HG03175 (cell line): ENCODE measurements around the gene ASPDH.
"Not testable (repeated sequence)": the region's sequence is repeated elsewhere in the genome, so short reads cannot be mapped to it uniquely, and the experiment has no call there.

ENCODE experiments used
- ATAC-seq: cut with Tn5 transposase; IDR thresholded peaks from one replicate; pipeline ENCODE4 v1.9.1; 2021; ENCODE audit warnings: mild to moderate bottlenecking, moderate library complexity; ENCODE audit not compliant: unreplicated experiment

Gene ASPDH

GRCh38 chr19:50480281-50481111 lies 33.2 kb downstream of the ASPDH start:
- no peak for ATAC-seq

DNA sequence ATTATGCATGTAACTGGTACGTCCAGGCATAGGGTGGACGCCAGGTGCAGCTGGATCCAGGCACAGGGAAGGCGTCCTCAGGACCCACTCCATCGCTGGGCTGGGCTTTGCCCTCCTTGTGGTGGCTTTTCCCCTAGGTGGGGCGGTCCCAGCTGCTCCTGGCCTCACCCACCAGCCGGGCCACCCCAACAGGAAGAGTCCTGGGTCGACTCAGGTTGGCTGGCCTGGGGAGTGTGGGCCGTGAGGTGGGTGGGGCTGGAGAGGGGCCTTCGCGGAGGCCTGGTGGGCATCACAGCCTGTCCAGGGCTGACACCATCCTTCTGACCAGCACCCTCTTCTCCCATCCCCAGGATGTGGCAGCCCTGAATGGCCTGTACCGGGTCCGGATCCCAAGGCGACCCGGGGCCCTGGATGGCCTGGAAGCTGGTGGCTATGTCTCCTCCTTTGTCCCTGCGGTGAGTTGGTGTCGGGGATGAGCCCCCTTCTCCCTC lies 33.9 kb downstream of the ASPDH start:
- ATAC-seq = no peak

DNA sequence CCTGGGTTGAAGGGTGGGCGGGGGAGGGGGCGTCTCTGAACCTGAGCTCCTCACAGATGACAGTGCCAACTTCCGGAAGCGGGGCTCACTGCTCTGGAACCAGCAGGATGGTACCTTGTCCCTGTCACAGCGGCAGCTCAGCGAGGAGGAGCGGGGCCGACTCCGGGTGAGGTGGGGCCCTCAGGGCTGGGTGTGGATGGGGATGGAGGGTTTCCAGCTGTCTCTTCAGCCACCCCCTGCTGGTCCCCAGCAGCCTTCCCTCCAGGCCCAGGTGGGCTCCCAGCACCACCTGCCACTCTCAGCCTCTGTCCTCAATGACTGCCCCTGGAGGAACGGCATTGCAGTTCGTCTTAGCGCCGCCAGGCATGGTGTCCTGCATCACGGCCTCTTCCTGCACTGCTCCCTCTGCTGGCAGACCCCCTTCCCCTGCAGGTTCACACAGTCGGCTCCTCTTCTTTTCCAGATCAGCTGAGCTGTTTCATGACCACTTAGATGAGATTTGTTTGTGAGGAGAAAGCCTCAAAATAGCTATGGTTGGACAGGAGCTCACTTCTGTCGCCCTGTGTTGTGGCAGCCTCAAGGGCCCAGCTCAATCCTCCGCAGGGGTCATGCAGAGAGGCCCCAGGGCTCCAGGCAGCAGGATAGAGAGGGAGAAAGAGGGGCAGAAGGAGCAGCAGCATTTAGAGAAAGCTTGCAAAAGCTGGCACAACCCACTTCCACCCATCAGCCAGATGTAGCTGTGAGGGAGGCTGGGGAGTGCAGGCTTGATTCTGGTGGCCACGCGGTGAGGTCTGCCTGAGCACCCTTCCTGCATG lies 34.6 kb downstream of the ASPDH start:
- ATAC-seq = no peak

DNA sequence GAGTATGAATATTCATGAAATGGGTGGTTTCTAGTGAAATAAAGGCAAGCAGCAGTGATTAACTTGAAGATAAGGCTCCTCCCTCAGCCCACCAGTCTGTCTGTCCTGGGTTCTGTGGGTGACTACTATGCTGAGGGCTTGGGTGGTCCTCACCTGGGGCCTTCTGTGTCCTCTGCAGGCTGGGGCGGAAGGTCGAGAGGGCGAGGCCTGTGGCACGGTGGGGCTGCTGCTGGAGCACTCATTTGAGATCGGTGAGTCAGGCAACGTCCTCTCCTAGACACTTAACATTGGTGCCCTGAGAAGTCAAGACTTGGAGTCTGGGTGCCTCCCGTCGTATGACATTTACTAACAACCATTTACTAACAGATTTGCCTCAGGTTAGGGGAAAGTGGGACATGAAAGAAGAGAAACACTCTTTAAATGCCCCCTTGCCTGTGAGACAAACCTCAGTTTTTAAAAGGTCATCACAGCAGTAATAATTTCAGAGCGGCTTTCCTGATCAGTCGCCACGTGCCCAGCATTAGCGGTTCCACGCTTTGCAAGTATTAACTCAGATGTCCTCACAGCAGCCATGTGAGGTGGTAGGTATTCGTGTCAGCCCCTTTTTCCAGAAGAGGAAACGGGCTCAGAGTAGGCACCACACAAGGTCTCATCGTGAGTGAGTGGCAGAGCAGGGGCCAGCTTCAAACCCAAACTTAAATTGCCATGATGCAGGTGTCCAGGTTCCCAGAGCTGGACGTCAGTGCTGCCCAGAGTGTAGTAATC lies 35.8 kb downstream of the ASPDH start:
- no peak for ATAC-seq

DNA sequence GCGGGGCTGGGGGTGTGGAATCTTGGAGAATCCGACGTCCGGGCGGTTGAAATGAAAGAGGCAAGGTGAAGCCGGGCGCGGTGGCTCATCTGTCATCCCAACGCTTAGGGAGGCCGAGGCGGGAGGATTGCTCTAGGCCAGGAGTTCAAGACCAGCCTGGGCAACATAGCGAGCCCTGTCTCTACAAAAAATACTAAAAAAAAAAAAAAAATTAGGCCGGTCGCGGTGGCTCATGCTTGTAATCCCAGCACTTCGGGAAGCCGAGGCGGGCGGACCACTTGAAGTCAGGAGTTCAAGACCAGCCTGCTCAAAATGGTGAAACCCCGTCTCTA lies 36.8 kb downstream of the ASPDH start:
- ATAC-seq = no peak

DNA sequence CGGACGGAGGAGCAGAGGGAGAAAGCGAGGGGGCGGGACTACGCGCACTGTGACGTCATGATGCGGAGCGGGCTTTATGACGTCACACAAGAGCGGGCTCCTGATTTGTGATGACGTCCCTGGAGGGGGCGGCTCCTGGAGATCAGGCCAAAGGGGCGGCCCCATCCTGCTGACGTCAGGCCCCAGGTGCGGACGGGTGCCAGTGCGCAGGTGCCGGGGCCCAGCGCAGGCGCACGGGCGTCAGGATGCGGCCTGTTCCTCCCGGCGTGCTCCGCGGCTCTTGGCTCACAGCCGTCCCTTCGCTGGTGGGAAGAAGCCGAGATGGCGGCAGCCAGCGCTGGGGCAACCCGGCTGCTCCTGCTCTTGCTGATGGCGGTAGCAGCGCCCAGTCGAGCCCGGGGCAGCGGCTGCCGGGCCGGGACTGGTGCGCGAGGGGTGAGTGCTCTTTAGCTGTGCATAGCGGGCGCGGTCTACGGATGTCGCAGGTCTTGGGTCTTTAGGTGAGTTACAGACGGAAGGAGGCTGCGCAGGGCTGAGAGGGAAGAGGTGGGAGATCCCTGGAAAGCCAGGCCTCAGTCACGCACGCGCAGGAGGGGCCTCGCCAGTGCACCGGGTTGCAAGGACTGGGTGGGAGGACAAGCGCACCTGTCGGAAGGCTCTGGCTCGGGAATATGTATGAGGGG lies 37.3 kb downstream of the ASPDH start, which contains the start of the genes EMC10 and GARIN5A:
TSS of gene EMC10 (plus strand) at position 284 of the 683 bp plus-strand sequence. CDS start at position 322, 38 bp downstream.
TSS of gene GARIN5A (minus strand) at position 625 of the 683 bp plus-strand sequence. CDS start at position 165, 460 bp downstream.
- ATAC-seq = peak; percentile 76

- no peak for ATAC-seq
These were observed 37.9 kb downstream of the ASPDH start for GRCh38 chr19:50475736-50476223.

GRCh38 chr19:50475101-50475568 lies 38.6 kb downstream of the ASPDH start:
- no peak for ATAC-seq

DNA sequence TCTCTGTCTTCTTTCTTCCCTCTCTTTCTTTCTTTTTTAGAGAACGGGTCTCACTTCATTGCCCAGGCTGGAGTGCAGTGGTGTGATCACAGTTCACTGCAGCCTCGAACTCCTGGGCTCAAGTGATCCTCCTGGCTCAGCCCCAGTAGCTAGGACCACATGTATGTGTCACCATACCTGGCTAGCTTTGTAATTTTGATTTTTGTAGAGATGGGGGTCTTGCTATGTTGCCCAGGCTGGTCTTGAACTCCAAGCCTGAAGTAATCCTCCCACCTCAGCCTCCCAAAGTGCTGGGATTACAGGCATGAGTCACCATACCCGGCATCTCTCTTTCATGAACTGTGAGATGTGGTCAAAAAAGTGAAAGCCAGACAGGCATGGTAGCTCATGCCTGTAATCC lies 40.4 kb downstream of the ASPDH start:
- ATAC-seq = not testable (repeated sequence)

DNA sequence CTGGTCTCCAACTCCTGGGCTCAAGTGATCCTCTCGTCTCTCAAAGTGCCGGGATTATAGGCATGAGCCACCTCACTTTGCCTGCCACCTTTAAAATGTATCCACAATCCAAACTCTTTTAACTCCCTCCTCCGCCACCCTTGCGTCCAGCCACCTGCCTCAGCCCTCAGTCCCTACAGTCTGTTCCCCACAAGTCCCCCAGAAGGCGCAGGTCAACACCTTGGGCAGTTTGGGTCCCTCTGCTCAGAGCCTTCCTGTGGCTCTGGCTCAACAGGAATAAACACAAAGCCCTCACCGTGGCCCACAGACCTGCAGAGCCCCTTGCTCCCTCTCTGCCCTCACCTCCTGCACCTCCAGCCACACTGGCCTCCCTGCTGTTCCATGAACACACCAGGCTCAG lies 44.9 kb downstream of the ASPDH start:
- ATAC-seq = no peak

- ATAC-seq = no peak
These were observed 46.1 kb downstream of the ASPDH start for GRCh38 chr19:50467566-50467965.

DNA sequence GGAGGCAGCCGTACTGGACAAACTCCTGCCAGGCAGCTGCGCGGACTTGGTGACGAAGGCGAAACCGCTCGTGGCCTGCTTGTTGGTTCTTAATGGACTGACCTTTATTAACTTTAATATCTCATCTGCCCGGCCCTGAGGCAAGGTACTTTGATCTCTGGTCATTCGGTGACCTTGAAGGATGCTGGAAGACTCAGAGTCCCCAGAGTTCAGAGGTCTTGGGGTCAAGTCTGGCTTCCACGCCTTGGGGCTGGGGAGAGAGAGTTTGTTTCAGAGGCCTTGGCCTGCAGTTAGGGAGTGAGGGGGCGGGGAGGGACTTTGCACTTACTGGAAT lies 47.0 kb downstream of the ASPDH start:
- no peak for ATAC-seq

GRCh38 chr19:50465986-50466705 lies 47.6 kb downstream of the ASPDH start:
- ATAC-seq = no peak

DNA sequence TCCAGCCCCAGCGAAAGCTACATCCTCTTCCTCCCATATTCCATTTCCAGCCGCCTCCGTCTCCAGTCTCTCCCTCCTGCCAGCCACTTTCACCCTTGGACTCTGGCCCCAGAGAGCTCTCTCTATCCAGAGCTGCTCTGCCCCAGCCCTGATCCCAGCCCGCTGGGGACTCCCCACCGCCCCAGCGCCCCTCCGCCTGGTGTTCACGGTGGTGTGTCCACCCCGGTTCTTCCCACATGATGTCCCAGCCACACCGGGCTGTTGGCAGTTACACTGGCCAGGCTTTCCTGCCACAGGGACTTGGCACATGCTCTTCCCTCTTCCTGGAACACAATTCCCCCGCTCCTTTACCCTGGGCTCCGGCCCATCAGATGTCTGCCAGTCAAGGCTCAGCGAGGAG lies 48.7 kb downstream of the ASPDH start:
- no peak for ATAC-seq

DNA sequence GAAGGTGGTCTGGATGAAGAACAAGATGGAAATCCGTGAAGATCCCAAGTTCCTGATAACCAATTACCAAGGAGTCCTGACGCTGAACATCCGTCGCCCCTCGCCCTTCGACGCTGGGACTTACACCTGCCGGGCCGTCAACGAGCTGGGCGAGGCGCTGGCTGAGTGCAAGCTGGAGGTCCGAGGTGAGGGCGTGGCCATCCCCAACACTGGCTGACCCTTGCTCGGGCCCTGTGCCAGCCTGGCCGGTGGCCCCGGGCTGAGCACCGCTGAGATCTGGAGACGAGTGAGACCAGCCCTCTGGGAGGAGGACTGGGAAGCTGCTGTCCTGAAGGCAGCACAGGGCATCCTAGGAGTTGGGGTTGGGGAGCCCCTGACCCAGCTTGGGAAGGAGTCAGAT lies 49.4 kb downstream of the ASPDH start:
- no peak for ATAC-seq

- ATAC-seq = no peak
These were observed 50.7 kb downstream of the ASPDH start for GRCh38 chr19:50462970-50463369.
